HepG2 (cell line): ENCODE measurements around the gene IRAK3. TPM values are rescaled to one million over a fixed set of nuclear protein-coding genes. Genes with fewer than 3 reads are reported as not detected.
A peak's percentile ranks its signal among the peaks of the same experiment; 100 is the strongest.

Experiments used
- CREB1 ChIP-seq, 2 experiments: fragments of 450-650 bp in 1 of 2; IDR thresholded peaks; 2 replicates each; pipeline ENCODE4 v1.6.1; 2016 to 2017; ENCODE audit warnings: control low read depth in 1 of 2, mild to moderate bottlenecking in 1 of 2, missing compliant biosample characterization in 1 of 2, missing genetic modification characterization in 1 of 2
- IRF2 ChIP-seq: IDR thresholded peaks from 2 replicates; pipeline ENCODE4 v1.6.1; 2018; ENCODE audit warnings: missing genetic modification reagents, missing compliant biosample characterization
- SIN3A ChIP-seq: IDR thresholded peaks from 2 replicates; pipeline ENCODE4 v1.6.1; 2011; ENCODE audit warnings: low read depth, mild to moderate bottlenecking, control low read depth, low read length, borderline replicate concordance
- SP1 ChIP-seq, 2 experiments: fragments of 450-650 bp in 1 of 2; sonication (generic) in 1 of 2; formaldehyde crosslinking in 1 of 2; IDR thresholded peaks; 2 replicates each; pipeline versions ENCODE4 v1.4.0 to v1.6.1; 2016 to 2020; ENCODE audit warnings: missing genetic modification reagents in 1 of 2
- TP53 ChIP-seq: sonication (generic); formaldehyde crosslinking; conservative IDR thresholded peaks from 2 replicates; pipeline ENCODE4 v1.4.0; 2020; ENCODE audit warnings: missing genetic modification reagents
- ZNF260 ChIP-seq: sonication (generic); formaldehyde crosslinking; IDR thresholded peaks from 2 replicates; pipeline ENCODE4 v1.4.0; 2020; ENCODE audit warnings: missing genetic modification reagents, low read depth, mild to moderate bottlenecking, borderline replicate concordance
- ZNF766 ChIP-seq: sonication (generic); formaldehyde crosslinking; IDR thresholded peaks from 2 replicates; pipeline ENCODE4 v1.5.0; 2020; ENCODE audit warnings: missing genetic modification reagents, borderline replicate concordance
- ZNF839 ChIP-seq: sonication (generic); formaldehyde crosslinking; IDR thresholded peaks from 2 replicates; pipeline ENCODE4 v1.4.0; 2020; ENCODE audit warnings: missing genetic modification reagents, mild to moderate bottlenecking, borderline replicate concordance
- polyA plus RNA-seq, 8 experiments: library from polyadenylated mRNA; depleted of rRNA in 3 of 8; stranded (reverse) in 7 of 8; unstranded in 1 of 8; fragments of >200 nt; fragmentation: Illumina TruSeq in 4 of 8; extraction: Trizol in 4 of 8; gene quantifications; 2 replicates each; pipeline versions ENCODE4 v1.2.1 to v1.2.3, GENCODE V29; 2011 to 2016; ENCODE audit warnings: low read depth in 4 of 8, missing spikeins in 1 of 8, mixed read lengths in 1 of 8; ENCODE audit not compliant: insufficient read depth in 1 of 8
- total RNA-seq, 5 experiments: library from RNA; depleted of rRNA; stranded (reverse); fragments of >200 nt; fragmentation: Illumina TruSeq; extraction: Trizol; gene quantifications; 2 replicates each; pipeline ENCODE4 v1.2.3, GENCODE V29; 2016; ENCODE audit warnings: low read depth in 1 of 5
- TF ChIP-seq, protein P1 (sequence below): sonication (generic); formaldehyde crosslinking; IDR thresholded peaks from 2 replicates; pipeline ENCODE4 v1.8.1; 2023; ENCODE audit warnings: mild to moderate bottlenecking, missing genetic modification reagents
- TF ChIP-seq, protein P2 (sequence below), 2 experiments: fragments of 450-650 bp in 1 of 2; sonication (generic) in 1 of 2; formaldehyde crosslinking; IDR thresholded peaks; 2 replicates each; pipeline versions ENCODE4 v1.5.0 to v1.8.0; 2020 to 2022; ENCODE audit warnings: mild to moderate bottlenecking in 1 of 2, missing genetic modification reagents in 1 of 2
- TF ChIP-seq, protein P3 (sequence below): sonication (generic); formaldehyde crosslinking; IDR thresholded peaks from 2 replicates; pipeline ENCODE4 v1.4.0; 2020; ENCODE audit warnings: low read depth, missing genetic modification reagents
- TF ChIP-seq, protein P4 (sequence below): sonication (generic); formaldehyde crosslinking; IDR thresholded peaks from 2 replicates; pipeline ENCODE4 v1.4.0; 2020; ENCODE audit warnings: mild to moderate bottlenecking, missing genetic modification reagents

Gene IRAK3
- total and polyA plus RNA-seq, 2 of the 13 experiments (the other 11 are each of a cell fraction or from before 2014, with no cell fraction given), result 0.01 TPM; not detected in 1

DNA sequence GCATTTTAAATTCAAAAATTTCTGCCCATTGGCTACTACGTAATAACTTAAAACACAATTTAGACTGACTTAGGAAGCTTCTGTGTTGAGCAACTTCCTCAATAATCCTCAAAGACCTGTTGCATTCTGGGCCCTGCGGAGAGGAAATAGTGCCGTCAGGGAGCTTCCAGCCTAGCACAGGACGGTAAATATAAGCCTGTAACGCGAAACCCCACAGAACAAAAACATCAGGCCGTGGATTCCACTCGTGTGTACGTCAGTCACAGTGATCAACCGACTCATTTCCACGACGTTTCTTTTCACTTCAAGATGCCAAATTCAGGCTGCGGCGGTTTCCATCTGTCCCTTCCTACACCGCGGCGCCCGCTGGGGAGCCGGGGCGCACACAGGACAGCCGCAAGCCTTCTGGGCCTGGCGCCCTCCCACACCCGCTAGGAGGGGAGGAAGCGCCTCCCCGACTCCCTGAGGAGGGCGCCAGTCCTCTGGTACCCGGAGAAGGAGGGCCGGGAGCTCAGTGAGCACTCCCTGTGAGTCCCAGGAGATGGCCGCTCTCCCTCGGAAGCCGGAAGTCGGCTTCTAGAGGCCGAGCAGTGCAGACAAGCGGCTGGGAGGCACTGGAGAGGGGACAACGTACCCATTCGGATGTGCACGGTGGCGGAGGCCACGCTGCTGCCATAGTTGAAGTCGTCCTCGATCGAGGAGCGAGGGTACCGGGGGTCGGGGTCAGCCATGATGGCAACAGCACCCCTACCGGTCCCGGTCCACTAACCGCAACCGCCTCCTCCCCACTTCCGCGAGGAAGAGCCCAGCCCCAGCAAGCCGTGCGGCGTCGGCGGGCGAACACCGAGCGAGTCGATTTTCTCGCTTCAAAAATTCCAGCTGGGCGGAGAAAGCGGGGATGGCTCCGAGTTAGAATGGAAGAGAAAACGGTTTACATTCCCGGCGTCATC is 19.5 kb upstream of the IRAK3 start, which contains the start of gene TMBIM4 (continued):
- TF ChIP-seq IRF2, result peak; percentile 85
- no peak for TF ChIP-seq ZNF260 (CRISPR knock-in tag)
- TF ChIP-seq, protein P1, sequence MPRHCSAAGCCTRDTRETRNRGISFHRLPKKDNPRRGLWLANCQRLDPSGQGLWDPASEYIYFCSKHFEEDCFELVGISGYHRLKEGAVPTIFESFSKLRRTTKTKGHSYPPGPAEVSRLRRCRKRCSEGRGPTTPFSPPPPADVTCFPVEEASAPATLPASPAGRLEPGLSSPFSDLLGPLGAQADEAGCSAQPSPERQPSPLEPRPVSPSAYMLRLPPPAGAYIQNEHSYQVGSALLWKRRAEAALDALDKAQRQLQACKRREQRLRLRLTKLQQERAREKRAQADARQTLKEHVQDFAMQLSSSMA (CRISPR knock-in tag), result 0 out of 2 replicates have a peak, but pooled peaks have one; percentile 31
- no peak for TF ChIP-seq SP1 (IDR thresholded peaks at IDR 0.05)
- TF ChIP-seq SP1 (CRISPR knock-in tag; IDR thresholded peaks at IDR 0.05), result no peak; the same call in 1 of the 2 replicates
- TF ChIP-seq, protein P2, sequence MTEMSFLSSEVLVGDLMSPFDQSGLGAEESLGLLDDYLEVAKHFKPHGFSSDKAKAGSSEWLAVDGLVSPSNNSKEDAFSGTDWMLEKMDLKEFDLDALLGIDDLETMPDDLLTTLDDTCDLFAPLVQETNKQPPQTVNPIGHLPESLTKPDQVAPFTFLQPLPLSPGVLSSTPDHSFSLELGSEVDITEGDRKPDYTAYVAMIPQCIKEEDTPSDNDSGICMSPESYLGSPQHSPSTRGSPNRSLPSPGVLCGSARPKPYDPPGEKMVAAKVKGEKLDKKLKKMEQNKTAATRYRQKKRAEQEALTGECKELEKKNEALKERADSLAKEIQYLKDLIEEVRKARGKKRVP (CRISPR knock-in tag; IDR thresholded peaks at IDR 0.05), result peak in 1 of 2 experiments; percentile 49; a peak in 1 of 4 replicates
- TF ChIP-seq, protein P3, sequence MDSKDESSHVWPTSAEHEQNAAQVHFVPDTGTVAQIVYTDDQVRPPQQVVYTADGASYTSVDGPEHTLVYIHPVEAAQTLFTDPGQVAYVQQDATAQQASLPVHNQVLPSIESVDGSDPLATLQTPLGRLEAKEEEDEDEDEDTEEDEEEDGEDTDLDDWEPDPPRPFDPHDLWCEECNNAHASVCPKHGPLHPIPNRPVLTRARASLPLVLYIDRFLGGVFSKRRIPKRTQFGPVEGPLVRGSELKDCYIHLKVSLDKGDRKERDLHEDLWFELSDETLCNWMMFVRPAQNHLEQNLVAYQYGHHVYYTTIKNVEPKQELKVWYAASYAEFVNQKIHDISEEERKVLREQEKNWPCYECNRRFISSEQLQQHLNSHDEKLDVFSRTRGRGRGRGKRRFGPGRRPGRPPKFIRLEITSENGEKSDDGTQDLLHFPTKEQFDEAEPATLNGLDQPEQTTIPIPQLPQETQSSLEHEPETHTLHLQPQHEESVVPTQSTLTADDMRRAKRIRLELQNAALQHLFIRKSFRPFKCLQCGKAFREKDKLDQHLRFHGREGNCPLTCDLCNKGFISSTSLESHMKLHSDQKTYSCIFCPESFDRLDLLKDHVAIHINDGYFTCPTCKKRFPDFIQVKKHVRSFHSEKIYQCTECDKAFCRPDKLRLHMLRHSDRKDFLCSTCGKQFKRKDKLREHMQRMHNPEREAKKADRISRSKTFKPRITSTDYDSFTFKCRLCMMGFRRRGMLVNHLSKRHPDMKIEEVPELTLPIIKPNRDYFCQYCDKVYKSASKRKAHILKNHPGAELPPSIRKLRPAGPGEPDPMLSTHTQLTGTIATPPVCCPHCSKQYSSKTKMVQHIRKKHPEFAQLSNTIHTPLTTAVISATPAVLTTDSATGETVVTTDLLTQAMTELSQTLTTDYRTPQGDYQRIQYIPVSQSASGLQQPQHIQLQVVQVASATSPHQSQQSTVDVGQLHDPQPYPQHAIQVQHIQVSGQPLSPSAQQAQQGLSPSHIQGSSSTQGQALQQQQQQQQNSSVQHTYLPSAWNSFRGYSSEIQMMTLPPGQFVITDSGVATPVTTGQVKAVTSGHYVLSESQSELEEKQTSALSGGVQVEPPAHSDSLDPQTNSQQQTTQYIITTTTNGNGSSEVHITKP, result peak; percentile 28; the same call in 1 of the 2 replicates
- TF ChIP-seq ZNF766 (CRISPR knock-in tag), result 0 out of 2 replicates have a peak, but pooled peaks have one; percentile 74
- 0 out of 2 replicates have a peak, but pooled peaks have one; percentile 50 for TF ChIP-seq TP53 (CRISPR knock-in tag)
- peak; percentile 58; the same call in 1 of the 2 replicates for TF ChIP-seq SIN3A
- TF ChIP-seq CREB1 (IDR thresholded peaks at IDR 0.05), result peak; percentile 54
- TF ChIP-seq CREB1 (CRISPR knock-in tag; IDR thresholded peaks at IDR 0.05), result peak; percentile 66
- TF ChIP-seq, protein P4, sequence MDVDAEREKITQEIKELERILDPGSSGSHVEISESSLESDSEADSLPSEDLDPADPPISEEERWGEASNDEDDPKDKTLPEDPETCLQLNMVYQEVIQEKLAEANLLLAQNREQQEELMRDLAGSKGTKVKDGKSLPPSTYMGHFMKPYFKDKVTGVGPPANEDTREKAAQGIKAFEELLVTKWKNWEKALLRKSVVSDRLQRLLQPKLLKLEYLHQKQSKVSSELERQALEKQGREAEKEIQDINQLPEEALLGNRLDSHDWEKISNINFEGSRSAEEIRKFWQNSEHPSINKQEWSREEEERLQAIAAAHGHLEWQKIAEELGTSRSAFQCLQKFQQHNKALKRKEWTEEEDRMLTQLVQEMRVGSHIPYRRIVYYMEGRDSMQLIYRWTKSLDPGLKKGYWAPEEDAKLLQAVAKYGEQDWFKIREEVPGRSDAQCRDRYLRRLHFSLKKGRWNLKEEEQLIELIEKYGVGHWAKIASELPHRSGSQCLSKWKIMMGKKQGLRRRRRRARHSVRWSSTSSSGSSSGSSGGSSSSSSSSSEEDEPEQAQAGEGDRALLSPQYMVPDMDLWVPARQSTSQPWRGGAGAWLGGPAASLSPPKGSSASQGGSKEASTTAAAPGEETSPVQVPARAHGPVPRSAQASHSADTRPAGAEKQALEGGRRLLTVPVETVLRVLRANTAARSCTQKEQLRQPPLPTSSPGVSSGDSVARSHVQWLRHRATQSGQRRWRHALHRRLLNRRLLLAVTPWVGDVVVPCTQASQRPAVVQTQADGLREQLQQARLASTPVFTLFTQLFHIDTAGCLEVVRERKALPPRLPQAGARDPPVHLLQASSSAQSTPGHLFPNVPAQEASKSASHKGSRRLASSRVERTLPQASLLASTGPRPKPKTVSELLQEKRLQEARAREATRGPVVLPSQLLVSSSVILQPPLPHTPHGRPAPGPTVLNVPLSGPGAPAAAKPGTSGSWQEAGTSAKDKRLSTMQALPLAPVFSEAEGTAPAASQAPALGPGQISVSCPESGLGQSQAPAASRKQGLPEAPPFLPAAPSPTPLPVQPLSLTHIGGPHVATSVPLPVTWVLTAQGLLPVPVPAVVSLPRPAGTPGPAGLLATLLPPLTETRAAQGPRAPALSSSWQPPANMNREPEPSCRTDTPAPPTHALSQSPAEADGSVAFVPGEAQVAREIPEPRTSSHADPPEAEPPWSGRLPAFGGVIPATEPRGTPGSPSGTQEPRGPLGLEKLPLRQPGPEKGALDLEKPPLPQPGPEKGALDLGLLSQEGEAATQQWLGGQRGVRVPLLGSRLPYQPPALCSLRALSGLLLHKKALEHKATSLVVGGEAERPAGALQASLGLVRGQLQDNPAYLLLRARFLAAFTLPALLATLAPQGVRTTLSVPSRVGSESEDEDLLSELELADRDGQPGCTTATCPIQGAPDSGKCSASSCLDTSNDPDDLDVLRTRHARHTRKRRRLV (CRISPR knock-in tag), result no peak
- peak; percentile 79; the same call in 1 of the 2 replicates for TF ChIP-seq ZNF839 (CRISPR knock-in tag)
